HG03575 (cell line): ENCODE results near the gene TCN2.
"Not testable (repeated sequence)": the region's sequence is repeated elsewhere in the genome, so short reads cannot be mapped to it uniquely, and the experiment has no call there.

Experiments used
- ATAC-seq: cut with Tn5 transposase; IDR thresholded peaks from one replicate; pipeline ENCODE4 v1.9.1; 2021; ENCODE audit not compliant: unreplicated experiment, insufficient number of reproducible peaks, low FRiP score; ENCODE audit errors: extremely low read depth

TCN2 gene

GRCh38 chr22:30605449-30606110, 1.4 kb upstream of the TCN2 start:
- no peak for ATAC-seq

DNA sequence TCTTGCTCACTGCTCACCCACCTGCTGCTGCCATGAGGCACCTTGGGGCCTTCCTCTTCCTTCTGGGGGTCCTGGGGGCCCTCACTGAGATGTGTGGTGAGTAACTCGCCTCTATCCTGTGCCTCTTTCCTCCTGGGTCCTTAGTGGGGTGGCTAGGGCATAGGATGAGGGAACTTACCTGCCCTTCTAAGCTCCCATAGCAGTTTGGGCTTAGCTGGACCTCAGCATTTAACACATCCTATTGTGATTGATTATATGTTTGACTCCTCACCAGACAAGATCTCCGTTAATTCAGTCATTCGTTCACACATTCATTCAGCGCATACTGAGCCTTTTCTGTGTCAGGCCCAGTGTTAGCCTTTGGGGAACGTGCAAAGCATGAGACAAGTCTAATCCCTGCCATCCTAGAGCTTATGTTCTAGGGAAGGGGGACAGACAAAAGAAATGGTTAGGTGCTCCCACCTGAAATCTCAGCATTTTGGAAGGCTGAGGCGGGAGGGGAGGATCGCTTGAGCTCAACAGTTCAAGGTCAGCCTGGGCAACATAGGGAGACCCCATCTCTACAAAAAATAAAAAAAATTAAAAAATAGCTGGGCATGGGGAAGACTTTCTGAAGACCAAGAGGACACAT, 441 bp downstream of the TCN2 start:
- ATAC-seq = no peak

GRCh38 chr22:30607939-30608338, 965 bp downstream of the TCN2 start:
- no peak for ATAC-seq

DNA sequence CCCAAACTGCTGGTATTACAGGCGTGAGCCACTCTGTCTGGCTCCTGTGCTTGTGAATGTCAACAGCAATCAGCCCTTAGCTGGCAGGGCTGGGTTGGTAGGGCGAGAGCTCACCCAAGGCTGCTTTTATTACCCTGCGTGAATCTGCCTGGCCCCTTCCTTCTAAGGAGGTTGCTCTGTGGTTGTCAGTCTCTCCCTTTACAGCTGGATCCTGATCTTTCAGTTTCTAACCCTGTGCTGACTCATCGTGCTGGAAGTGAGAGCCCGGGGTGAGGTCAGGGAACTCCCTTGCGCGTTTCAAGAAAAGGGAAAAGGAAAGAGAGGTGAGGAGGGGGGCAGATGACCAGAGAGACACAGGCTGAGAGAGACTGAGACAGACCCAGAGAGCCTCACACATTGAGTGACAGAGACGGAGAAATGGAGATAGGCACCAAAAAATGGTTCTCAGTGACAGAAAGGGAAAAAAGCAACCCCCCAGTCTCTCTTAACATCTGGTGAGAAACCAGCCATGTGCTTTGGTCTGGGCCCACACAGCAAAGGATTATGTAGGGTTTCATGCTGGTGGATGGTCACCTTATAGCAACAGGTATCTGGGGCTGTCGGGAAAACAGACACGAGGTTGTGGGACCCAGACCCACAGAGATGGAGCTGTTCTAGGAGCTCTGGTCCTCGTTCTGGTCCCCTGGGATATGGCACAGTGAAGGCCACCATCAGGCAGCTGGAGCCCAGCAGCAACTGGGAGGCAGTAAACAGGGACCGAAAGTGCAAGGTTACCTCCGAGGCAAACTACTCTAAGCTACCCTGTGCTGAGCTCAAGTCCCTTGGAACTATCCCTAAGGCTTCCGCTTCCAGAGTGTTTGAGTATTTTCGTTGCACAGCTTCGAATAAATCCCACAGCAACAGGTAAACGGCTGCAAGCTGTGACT, 2.5 kb downstream of the TCN2 start:
- ATAC-seq = no peak

DNA sequence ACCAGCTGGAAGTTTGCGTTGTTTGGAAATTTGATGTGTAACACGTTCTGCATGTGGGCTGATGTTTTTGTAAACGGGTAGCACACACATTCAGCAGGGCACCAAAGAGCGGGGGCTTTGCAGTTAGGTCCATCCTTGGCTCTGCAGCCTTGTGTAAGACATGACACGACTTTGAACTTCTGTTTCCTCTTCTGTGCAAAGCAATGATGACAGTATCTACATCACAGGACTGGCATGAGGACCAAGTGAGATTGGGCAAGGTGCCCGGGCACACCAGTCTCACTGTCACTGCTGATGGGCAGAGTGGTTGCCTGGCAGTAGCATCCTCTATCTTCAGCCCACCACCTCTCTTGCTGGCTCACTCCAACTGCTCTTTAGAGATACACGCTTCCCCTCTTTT, 3.3 kb downstream of the TCN2 start:
- ATAC-seq = no peak

- no peak for ATAC-seq
Observed at GRCh38 chr22:30611197-30611596, 4.2 kb downstream of the TCN2 start.

- ATAC-seq = no peak
Observed at GRCh38 chr22:30612789-30613188, 5.8 kb downstream of the TCN2 start.

DNA sequence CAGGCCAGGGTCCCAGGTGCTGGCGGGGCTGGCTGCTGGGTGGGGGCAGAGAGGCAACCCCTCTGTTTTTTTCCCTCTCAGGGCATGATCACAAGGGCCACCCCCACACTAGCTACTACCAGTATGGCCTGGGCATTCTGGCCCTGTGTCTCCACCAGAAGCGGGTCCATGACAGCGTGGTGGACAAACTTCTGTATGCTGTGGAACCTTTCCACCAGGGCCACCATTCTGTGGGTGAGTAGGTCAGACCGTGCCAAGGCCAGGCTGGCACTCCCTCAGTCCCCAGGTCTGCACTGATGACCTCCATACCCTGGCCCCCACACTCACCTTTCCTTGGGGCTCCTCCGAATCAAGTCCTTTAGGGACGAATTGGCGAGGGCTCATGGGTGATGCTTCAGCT, 7.3 kb downstream of the TCN2 start:
- no peak for ATAC-seq

DNA sequence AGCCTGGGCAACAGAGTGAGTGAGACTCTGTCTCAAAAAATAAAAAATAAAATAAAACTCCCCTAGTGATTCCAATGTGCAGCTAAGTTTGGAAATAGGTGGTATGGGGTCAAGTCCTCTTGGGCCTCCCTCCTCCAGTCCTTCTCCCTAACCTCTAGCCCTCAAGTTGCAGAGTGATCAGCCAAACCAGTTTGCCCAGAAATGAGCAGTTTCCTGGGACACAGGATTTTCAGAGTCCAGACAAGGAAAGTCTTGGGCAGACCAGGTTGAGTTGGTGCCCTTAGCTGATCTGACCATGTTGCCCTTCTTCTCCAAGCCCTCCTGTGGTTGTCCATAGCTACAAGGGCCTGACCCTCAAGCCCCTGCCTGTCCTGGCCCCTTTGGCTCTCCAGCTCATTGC, 7.9 kb downstream of the TCN2 start:
- no peak for ATAC-seq

DNA sequence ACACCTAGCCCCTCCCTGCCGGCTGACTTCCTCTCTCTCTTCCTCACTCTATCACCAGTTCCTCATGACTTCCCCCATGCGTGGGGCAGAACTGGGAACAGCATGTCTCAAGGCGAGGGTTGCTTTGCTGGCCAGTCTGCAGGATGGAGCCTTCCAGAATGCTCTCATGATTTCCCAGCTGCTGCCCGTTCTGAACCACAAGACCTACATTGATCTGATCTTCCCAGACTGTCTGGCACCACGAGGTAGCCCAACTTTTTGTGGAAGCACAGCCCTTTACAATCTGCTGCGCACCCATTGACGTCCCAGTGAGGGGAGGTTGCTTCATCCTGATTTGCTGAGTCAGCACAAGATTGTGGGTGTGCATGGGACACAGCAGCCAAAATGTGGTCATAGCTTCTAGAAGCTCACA, 8.6 kb downstream of the TCN2 start:
- no peak for ATAC-seq

DNA sequence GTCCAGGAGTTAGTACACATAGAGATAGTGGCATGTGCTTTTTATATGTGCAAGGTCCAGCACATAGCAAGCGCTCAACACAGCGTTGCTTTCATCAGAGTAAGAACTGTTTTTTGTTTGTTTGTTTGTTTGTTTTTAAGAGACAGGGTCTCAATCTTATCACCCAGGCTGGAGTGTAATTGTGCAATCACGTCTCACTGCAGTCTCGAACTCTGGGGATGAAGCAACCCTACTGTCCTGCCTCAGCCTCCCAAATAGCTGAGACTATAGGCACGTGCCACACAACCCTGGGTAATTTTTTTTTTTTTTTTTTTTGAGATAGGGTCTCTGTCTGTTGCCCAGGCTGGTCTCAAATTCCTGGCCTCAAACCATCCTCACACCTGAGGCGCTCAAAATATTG, 10.8 kb downstream of the TCN2 start:
- ATAC-seq = no peak

DNA sequence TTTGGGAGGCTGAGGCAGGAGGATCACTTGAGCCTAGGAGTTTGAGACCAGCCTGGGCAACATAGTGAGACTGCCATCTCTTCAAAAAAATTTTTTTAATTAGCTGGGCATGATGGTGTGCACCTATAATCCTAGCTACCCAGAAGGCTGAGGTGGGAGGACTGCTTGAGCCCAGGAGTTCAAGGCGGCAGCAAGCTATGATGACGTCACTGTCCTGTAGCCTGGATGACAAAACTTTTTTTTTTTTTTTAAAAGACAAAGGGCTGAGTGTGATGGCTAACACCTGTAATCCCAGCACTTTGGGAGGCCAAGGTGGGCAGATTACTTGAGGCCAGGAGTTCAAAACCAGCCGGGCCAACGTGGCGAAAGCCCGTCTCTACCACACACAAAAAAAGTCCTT, 12.9 kb downstream of the TCN2 start:
- not testable (repeated sequence) for ATAC-seq

- ATAC-seq = no peak
Observed at GRCh38 chr22:30626413-30626812, 19.4 kb downstream of the TCN2 start.

DNA sequence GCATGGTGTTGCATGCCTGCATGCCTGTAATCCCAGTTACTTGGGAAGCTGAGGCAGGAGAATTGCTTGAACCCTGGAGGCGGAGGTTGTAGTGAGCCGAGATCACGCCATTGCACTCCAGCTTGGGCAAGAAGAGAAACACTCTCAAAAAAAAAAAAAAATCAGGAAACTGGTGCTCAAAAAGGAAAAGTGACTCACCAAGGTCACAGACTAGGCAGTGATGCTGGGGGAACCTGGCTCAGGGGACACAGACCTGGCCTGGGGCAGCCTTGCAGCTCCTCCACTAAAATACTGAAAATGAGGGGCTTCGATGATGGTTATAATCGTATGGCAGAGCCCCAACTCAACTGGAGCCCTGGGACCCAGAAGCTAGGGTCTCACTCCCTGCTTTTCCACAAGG, 20.5 kb downstream of the TCN2 start:
- ATAC-seq = no peak

DNA sequence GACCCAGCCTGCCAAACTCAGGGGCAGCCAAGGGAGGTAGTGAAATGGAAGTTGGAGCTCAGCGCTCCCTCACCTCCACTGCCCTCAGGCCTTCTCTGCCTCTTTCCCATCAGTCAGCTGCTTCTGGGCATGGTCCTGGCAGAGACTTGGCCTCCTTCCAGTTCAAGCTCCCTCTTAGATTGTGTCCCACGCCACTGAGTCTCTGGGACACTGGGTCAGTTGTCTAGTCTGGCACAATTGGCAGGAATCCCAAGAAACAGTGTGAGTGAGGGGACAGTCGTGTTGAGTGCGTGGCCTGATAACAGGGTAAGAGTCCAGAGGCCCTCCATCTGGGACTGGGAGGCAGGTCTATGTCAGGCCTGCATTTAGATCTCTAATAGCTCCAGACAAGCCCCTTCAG, 21.5 kb downstream of the TCN2 start:
- no peak for ATAC-seq

GRCh38 chr22:30631469-30631868, 24.5 kb downstream of the TCN2 start:
- ATAC-seq = not testable (repeated sequence)

GRCh38 chr22:30634471-30635233, 27.7 kb downstream of the TCN2 start:
- no peak for ATAC-seq

GRCh38 chr22:30635273-30636225, 28.6 kb downstream of the TCN2 start, which contains the start of gene SLC35E4:
Gene SLC35E4 (plus strand): TSS chr22:30635781. CDS start chr22:30636451, 670 bp downstream.
- ATAC-seq = no peak
